GM18517 (cell line): ENCODE data around the gene PIGS.
A peak's percentile ranks its signal among the peaks of the same experiment; 100 is the strongest.
"Not testable (repeated sequence)": the region's sequence is repeated elsewhere in the genome, so short reads cannot be mapped to it uniquely, and the experiment has no call there.

Source experiments
- ATAC-seq: cut with Tn5 transposase; IDR thresholded peaks from one replicate; pipeline ENCODE4 v1.9.1; 2021; ENCODE audit warnings: mild to moderate bottlenecking, moderate library complexity; ENCODE audit not compliant: unreplicated experiment

PIGS gene

GRCh38 chr17:28579526-28579925 lies 8.2 kb upstream of the PIGS start:
- no peak for ATAC-seq

- no peak for ATAC-seq
These were observed 7.2 kb upstream of the PIGS start for GRCh38 chr17:28578246-28579195.

GRCh38 chr17:28577466-28577824 lies 6.1 kb upstream of the PIGS start:
- no peak for ATAC-seq

- ATAC-seq, result peak; percentile 83
These were observed 5.6 kb upstream of the PIGS start, which contains the start of gene ALDOC for GRCh38 chr17:28576758-28577465. ALDOC (minus strand) TSS chr17:28576895; CDS start chr17:28575532, 1,363 bp downstream.

GRCh38 chr17:28576016-28576415 lies 4.7 kb upstream of the PIGS start:
- not testable (repeated sequence) for ATAC-seq

GRCh38 chr17:28575126-28575795 lies 3.9 kb upstream of the PIGS start:
- no peak for ATAC-seq

- ATAC-seq, result no peak
These were observed 3.2 kb upstream of the PIGS start for GRCh38 chr17:28574526-28574925.

GRCh38 chr17:28573966-28574480 lies 2.7 kb upstream of the PIGS start:
- no peak for ATAC-seq

GRCh38 chr17:28573521-28573920 lies 2.2 kb upstream of the PIGS start:
- ATAC-seq, result no peak

- no peak for ATAC-seq
These were observed 1.7 kb upstream of the PIGS start for GRCh38 chr17:28573040-28573380.

GRCh38 chr17:28572259-28573039 lies 1.1 kb upstream of the PIGS start:
- ATAC-seq, result no peak

GRCh38 chr17:28570716-28571360 lies 486 bp downstream of the PIGS start:
- peak; percentile 21 for ATAC-seq

GRCh38 chr17:28569446-28569845 lies 1.9 kb downstream of the PIGS start:
- no peak for ATAC-seq

- peak; percentile 44 for ATAC-seq
These were observed 3.7 kb downstream of the PIGS start for GRCh38 chr17:28567604-28568003.

- ATAC-seq, result no peak
These were observed 7.8 kb downstream of the PIGS start for GRCh38 chr17:28563475-28563874.

- no peak for ATAC-seq
These were observed 16.3 kb downstream of the PIGS start for GRCh38 chr17:28555022-28555421.

- no peak for ATAC-seq
These were observed 16.8 kb downstream of the PIGS start for GRCh38 chr17:28554565-28554964.

GRCh38 chr17:28553000-28553505 lies 18.3 kb downstream of the PIGS start:
- ATAC-seq, result no peak

GRCh38 chr17:28552176-28552999 lies 18.9 kb downstream of the PIGS start, which contains the start of gene UNC119:
UNC119 (minus strand) TSS chr17:28552624; CDS start chr17:28552557, 67 bp downstream.
- ATAC-seq, result peak; percentile 46
